HEK293 (cell line): ENCODE results near the gene SYNE2.

ENCODE experiments used
- CTCF ChIA-PET: fragments of 350-600 bp; formaldehyde crosslinking; extraction: SDS; loops from one replicate; lab custom pipeline; 2021; ENCODE audit warnings: antibody characterized with exemption; lab: Yijun Ruan, JAX
- POLR2A ChIA-PET: fragments of 300-600 bp; formaldehyde crosslinking; extraction: SDS; loops from one replicate; lab custom pipeline; 2020; ENCODE audit warnings: antibody characterized with exemption, inconsistent platforms; lab: Yijun Ruan, JAX
- H3K27ac ChIP-seq: fragments of 200-500 bp; sonication (Bioruptor generic); 2 replicates; pipeline ENCODE4 v1.5.1; 2014; ENCODE audit warnings: low read depth, low read length, control low read depth, inconsistent platforms; ENCODE audit errors: extremely low read depth
- H3K36me3 ChIP-seq, 2 experiments: fragments of 200-500 bp in 1 of 2; sonication (Bioruptor generic) in 1 of 2; 1 replicate in 1 of 2; 2 replicates in 1 of 2; pipeline ENCODE4 v1.5.1; 2014 to 2017; ENCODE audit warnings: inconsistent platforms in 2 of 2, low read length in 2 of 2; ENCODE audit not compliant: control insufficient read depth in 2 of 2, insufficient read depth in 1 of 2
- H3K4me1 ChIP-seq: fragments of 200-500 bp; sonication (Bioruptor generic); 2 replicates; pipeline ENCODE4 v1.5.1; 2014; ENCODE audit warnings: mild to moderate bottlenecking, low read length, inconsistent platforms; ENCODE audit not compliant: control insufficient read depth, insufficient read depth
- H3K4me3 ChIP-seq: 2 replicates; pipeline ENCODE4 v1.5.1; 2011; ENCODE audit warnings: low read depth, mild to moderate bottlenecking, control low read depth, low read length, moderate library complexity
- H3K9me3 ChIP-seq: fragments of 200-500 bp; sonication (Bioruptor generic); 2 replicates; pipeline ENCODE4 v1.5.1; 2014; ENCODE audit warnings: low read depth, low read length, inconsistent platforms; ENCODE audit not compliant: control insufficient read depth, insufficient read depth
- GLIS1 ChIP-seq: fragments of 450-650 bp; formaldehyde crosslinking; IDR thresholded peaks from 2 replicates; pipeline ENCODE4 v1.5.1; 2016; ENCODE audit warnings: missing biosample characterization, missing genetic modification characterization
- KLF8 ChIP-seq: fragments of 450-650 bp; formaldehyde crosslinking; IDR thresholded peaks from 2 replicates; pipeline ENCODE4 v1.5.1; 2016; ENCODE audit warnings: missing biosample characterization, missing genetic modification characterization
- MZF1 ChIP-seq: fragments of 450-650 bp; formaldehyde crosslinking; IDR thresholded peaks from 2 replicates; pipeline ENCODE4 v1.5.1; 2017; ENCODE audit warnings: missing biosample characterization, missing genetic modification characterization, borderline replicate concordance
- PATZ1 ChIP-seq: fragments of 450-650 bp; formaldehyde crosslinking; IDR thresholded peaks from 2 replicates; pipeline ENCODE4 v1.5.1; 2016; ENCODE audit warnings: missing biosample characterization, missing genetic modification characterization
- YY2 ChIP-seq: fragments of 450-650 bp; formaldehyde crosslinking; IDR thresholded peaks from 2 replicates; pipeline ENCODE4 v1.5.1; 2016; ENCODE audit warnings: missing biosample characterization, missing genetic modification characterization
- ZNF157 ChIP-seq: fragments of 450-650 bp; formaldehyde crosslinking; IDR thresholded peaks from 2 replicates; pipeline ENCODE4 v1.5.1; 2016; ENCODE audit warnings: missing biosample characterization, missing genetic modification characterization
- ZNF202 ChIP-seq: fragments of 450-650 bp; formaldehyde crosslinking; IDR thresholded peaks from 2 replicates; pipeline ENCODE4 v1.5.1; 2016; ENCODE audit warnings: missing biosample characterization, missing genetic modification characterization, borderline replicate concordance
- ZNF354C ChIP-seq: fragments of 450-650 bp; formaldehyde crosslinking; IDR thresholded peaks from 2 replicates; pipeline ENCODE4 v1.5.1; 2016; ENCODE audit warnings: missing biosample characterization, missing genetic modification characterization, low read depth, borderline replicate concordance
- ZNF362 ChIP-seq: fragments of 450-650 bp; formaldehyde crosslinking; IDR thresholded peaks from 2 replicates; pipeline ENCODE4 v1.5.1; 2016; ENCODE audit warnings: missing biosample characterization, missing genetic modification characterization
- ZNF366 ChIP-seq: fragments of 450-650 bp; formaldehyde crosslinking; conservative IDR thresholded peaks from 2 replicates; pipeline ENCODE4 v1.5.1; 2016; ENCODE audit warnings: missing biosample characterization, missing genetic modification characterization
- ZNF518A ChIP-seq: fragments of 450-650 bp; formaldehyde crosslinking; conservative IDR thresholded peaks from 2 replicates; pipeline ENCODE4 v1.5.1; 2016; ENCODE audit warnings: low read depth, missing biosample characterization, missing genetic modification characterization
- ZNF529 ChIP-seq: fragments of 450-650 bp; formaldehyde crosslinking; IDR thresholded peaks from 2 replicates; pipeline ENCODE4 v1.5.1; 2017; ENCODE audit warnings: missing genetic modification characterization, missing biosample characterization; ENCODE audit not compliant: insufficient replicate concordance
- ZNF549 ChIP-seq: fragments of 450-650 bp; IDR thresholded peaks from 2 replicates; pipeline ENCODE4 v1.5.1; 2018; ENCODE audit warnings: missing biosample characterization, missing genetic modification characterization, mild to moderate bottlenecking, inconsistent platforms, moderate library complexity
- ZNF639 ChIP-seq: fragments of 450-650 bp; formaldehyde crosslinking; IDR thresholded peaks from 2 replicates; pipeline ENCODE4 v1.5.1; 2016; ENCODE audit warnings: missing biosample characterization, missing genetic modification characterization
- ZNF837 ChIP-seq: fragments of 450-650 bp; formaldehyde crosslinking; IDR thresholded peaks from 2 replicates; pipeline ENCODE4 v1.5.1; 2016; ENCODE audit warnings: missing biosample characterization, missing genetic modification characterization

The SYNE2 gene

GRCh38 chr14:63933711-63934110 is 80.9 kb downstream of the SYNE2 start (continued):
- no peak for TF ChIP-seq ZNF639 (tag by site-specific recombination)

- ChIA-PET POLR2A (no interaction called here), CTCF (interaction anchor here (1.3 kb wide), 1 partner anchor 10 kb away, joined by 4 read pairs; no protein-coding TSS in a partner anchor)
- Histone ChIP-seq H3K4me1 (no peaks in the 10 kb centered on the region), H3K27ac (no peak overlapping the region), H3K4me3 (no peak overlapping the region), H3K9me3 (no peaks in the 10 kb centered on the region), H3K36me3 (peaks cover 9 to 12% of the 10 kb centered on the region in 2 experiments)
- no peak for TF ChIP-seq KLF8 (tag by site-specific recombination)
- TF ChIP-seq PATZ1 (tag by site-specific recombination), result no peak
Observed at GRCh38 chr14:63938198-63939005, 85.6 kb downstream of the SYNE2 start.

- Histone ChIP-seq H3K9me3 (no peaks in the 10 kb centered on the region), H3K36me3 (peaks cover 9 to 12% of the 10 kb centered on the region in 2 experiments)
- ChIA-PET CTCF (interaction anchor here (0.5 to 1.3 kb wide), 2 partner anchors 11 to 74 kb away, joined by 3 to 4 read pairs; no protein-coding TSS in a partner anchor), POLR2A (interaction anchor here (0.7 kb wide), 1 partner anchor 85 kb away, joined by 6 read pairs; no protein-coding TSS in a partner anchor)
- TF ChIP-seq ZNF529, result no peak
- no peak for TF ChIP-seq ZNF518A (tag by site-specific recombination)
- TF ChIP-seq YY2, result no peak
- TF ChIP-seq ZNF549 (tag by site-specific recombination), result no peak
- no peak for TF ChIP-seq ZNF157 (tag by site-specific recombination)
- TF ChIP-seq GLIS1 (tag by site-specific recombination), result no peak
- TF ChIP-seq ZNF837 (tag by site-specific recombination), result no peak
- no peak for TF ChIP-seq ZNF362 (tag by site-specific recombination)
- no peak for TF ChIP-seq ZNF366 (tag by site-specific recombination)
- no peak for TF ChIP-seq MZF1 (tag by site-specific recombination)
- TF ChIP-seq ZNF354C (tag by site-specific recombination), result no peak
- no peak for TF ChIP-seq ZNF202
- TF ChIP-seq, all 188 proteins: peak for 0
- no peak overlapping the region for H3K27ac ChIP-seq
- H3K4me1 ChIP-seq, result no peaks in the 10 kb centered on the region
- no peak overlapping the region for H3K4me3 ChIP-seq
Observed at GRCh38 chr14:63939006-63939270, 86.1 kb downstream of the SYNE2 start.
